CD4-positive, alpha-beta T cell treated with Interleukin-4 for 1 hour (primary cell): Measurements from ENCODE around the gene CA9.
A peak's percentile ranks its signal among the peaks of the same experiment; 100 is the strongest.

Experiments
- DNase-seq, 2 donors: peaks; one replicate each; pipeline ENCODE4 v3.0.0-alpha.2; 2020 to 2022

The CA9 gene

GRCh38 chr9:35717132-35717870 lies 43.6 kb downstream of the CA9 start:
- DNase-seq = no peak

GRCh38 chr9:35718721-35719511 lies 45.2 kb downstream of the CA9 start:
- DNase-seq = peak in 1 of 2 donors; percentile 62

- DNase-seq = no peak
These were observed 45.8 kb downstream of the CA9 start for GRCh38 chr9:35719546-35719945.

GRCh38 chr9:35723426-35723825 lies 49.7 kb downstream of the CA9 start:
- no peak for DNase-seq

GRCh38 chr9:35723908-35724307 lies 50.2 kb downstream of the CA9 start:
- no peak for DNase-seq

GRCh38 chr9:35725362-35725761 lies 51.6 kb downstream of the CA9 start:
- DNase-seq = no peak

- DNase-seq = peak; percentile 35 to 63
These were observed 53.2 kb downstream of the CA9 start for GRCh38 chr9:35726931-35727330.

GRCh38 chr9:35727676-35728040 lies 53.9 kb downstream of the CA9 start:
- DNase-seq = no peak

- DNase-seq = peak; percentile 35 to 50
These were observed 54.6 kb downstream of the CA9 start for GRCh38 chr9:35728041-35728971.

GRCh38 chr9:35729101-35729500 lies 55.4 kb downstream of the CA9 start:
- no peak for DNase-seq

- DNase-seq = peak; percentile 60 to 63
These were observed 56.2 kb downstream of the CA9 start for GRCh38 chr9:35729700-35730485.

- no peak for DNase-seq
These were observed 56.7 kb downstream of the CA9 start for GRCh38 chr9:35730486-35730854.
